Thyroid gland (tissue), 4 donors: ENCODE measurements around the gene C2CD2.

Source experiments
- POLR2A ChIP-seq, 2 donors: fragments of 450-650 bp; IDR thresholded peaks; one replicate each; pipeline ENCODE4 v1.6.1; 2017; ENCODE audit warnings: antibody characterized with exemption in 2 of 2, mild to moderate bottlenecking in 2 of 2, moderate library complexity in 1 of 2
- TF ChIP-seq, protein P1 (sequence below), 6 experiments: fragments of 200-600 bp in 3 of 6; fragments of 450-650 bp in 3 of 6; sonication (generic) in 3 of 6; IDR thresholded peaks; one replicate each; pipeline ENCODE4 v1.5.1; 2016 to 2019; ENCODE audit warnings: antibody characterized with exemption in 6 of 6, mild to moderate bottlenecking in 2 of 6, inconsistent platforms in 1 of 6, moderate library complexity in 1 of 6

GRCh38 chr21:41948078-41948895 is 5.5 kb downstream of the C2CD2 start:
- no peak for TF ChIP-seq POLR2A (IDR thresholded peaks at IDR 0.05)
- TF ChIP-seq, protein P1, sequence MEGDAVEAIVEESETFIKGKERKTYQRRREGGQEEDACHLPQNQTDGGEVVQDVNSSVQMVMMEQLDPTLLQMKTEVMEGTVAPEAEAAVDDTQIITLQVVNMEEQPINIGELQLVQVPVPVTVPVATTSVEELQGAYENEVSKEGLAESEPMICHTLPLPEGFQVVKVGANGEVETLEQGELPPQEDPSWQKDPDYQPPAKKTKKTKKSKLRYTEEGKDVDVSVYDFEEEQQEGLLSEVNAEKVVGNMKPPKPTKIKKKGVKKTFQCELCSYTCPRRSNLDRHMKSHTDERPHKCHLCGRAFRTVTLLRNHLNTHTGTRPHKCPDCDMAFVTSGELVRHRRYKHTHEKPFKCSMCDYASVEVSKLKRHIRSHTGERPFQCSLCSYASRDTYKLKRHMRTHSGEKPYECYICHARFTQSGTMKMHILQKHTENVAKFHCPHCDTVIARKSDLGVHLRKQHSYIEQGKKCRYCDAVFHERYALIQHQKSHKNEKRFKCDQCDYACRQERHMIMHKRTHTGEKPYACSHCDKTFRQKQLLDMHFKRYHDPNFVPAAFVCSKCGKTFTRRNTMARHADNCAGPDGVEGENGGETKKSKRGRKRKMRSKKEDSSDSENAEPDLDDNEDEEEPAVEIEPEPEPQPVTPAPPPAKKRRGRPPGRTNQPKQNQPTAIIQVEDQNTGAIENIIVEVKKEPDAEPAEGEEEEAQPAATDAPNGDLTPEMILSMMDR (IDR thresholded peaks at IDR 0.05): no peak
